HL-60 (cell line): ENCODE data around the gene COX4I1.

Experiments
- DNase-seq, 2 experiments: peaks; one replicate each; pipeline ENCODE4 v3.0.0-alpha.2; 2010 to 2020; ENCODE audit warnings: low read depth in 1 of 2, low spot score in 1 of 2
- H3K27ac ChIP-seq: fragments of 250-450 bp; sonication (Bioruptor Pico); replicated peaks from 2 replicates; pipeline ENCODE4 v1.5.1; 2020; ENCODE audit warnings: mild to moderate bottlenecking, moderate library complexity
- H3K27me3 ChIP-seq: fragments of 250-450 bp; sonication (Bioruptor Pico); 2 replicates; pipeline ENCODE4 v1.5.1; 2021; ENCODE audit warnings: mild to moderate bottlenecking, moderate library complexity; ENCODE audit not compliant: insufficient read depth, poor library complexity, severe bottlenecking
- H3K4me3 ChIP-seq: replicated peaks from 2 replicates; pipeline ENCODE4 v1.5.1; 2011; ENCODE audit warnings: mild to moderate bottlenecking, control low read depth, low read length; ENCODE audit not compliant: insufficient read depth
- GABPA ChIP-seq: IDR thresholded peaks from 2 replicates; pipeline ENCODE4 v1.6.1; 2012; ENCODE audit warnings: low read depth
- POLR2AphosphoS5 ChIP-seq: IDR thresholded peaks from 2 replicates; pipeline ENCODE4 v1.6.1; 2012; ENCODE audit warnings: low read depth
- SPI1 ChIP-seq: IDR thresholded peaks from 2 replicates; pipeline ENCODE4 v1.6.1; 2012; ENCODE audit warnings: low read depth, mild to moderate bottlenecking, borderline replicate concordance
- TF ChIP-seq, protein P1 (sequence below): IDR thresholded peaks from 2 replicates; pipeline ENCODE4 v1.6.1; 2012; ENCODE audit warnings: low read depth; ENCODE audit not compliant: insufficient replicate concordance
- TF ChIP-seq, protein P2 (sequence below): IDR thresholded peaks from one replicate; pipeline ENCODE4 v1.5.1; 2011; ENCODE audit warnings: low read length, control low read depth, inconsistent platforms; ENCODE audit not compliant: insufficient read depth

The COX4I1 gene

DNA sequence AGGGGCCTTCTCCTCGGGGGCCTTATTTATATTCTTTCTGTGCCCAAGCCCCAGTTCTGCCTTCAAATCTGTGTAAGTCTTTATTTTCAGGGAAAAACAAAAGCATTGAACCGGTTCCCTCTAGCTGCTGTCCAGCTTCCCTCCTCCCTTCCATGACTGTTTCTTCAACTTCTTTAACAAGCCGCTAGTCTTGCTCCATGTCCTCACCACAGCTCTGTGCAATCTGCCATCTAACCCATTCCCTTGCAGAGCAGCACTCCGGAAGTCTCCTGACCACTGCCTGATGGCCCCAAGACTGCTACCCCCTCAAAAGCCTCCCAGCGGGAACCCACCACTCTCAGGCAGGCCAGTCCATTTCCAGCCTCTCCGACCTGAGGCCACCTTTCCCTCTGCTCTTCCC, 17.0 kb upstream of the COX4I1 start:
- peak in 1 of 2 experiments; percentile 82 for DNase-seq
- Histone ChIP-seq H3K4me3 (no peak overlapping the region), H3K27ac (peak overlapping the region; percentile 70), H3K27me3 (no peaks in the 10 kb centered on the region)
- TF ChIP-seq, protein P1, sequence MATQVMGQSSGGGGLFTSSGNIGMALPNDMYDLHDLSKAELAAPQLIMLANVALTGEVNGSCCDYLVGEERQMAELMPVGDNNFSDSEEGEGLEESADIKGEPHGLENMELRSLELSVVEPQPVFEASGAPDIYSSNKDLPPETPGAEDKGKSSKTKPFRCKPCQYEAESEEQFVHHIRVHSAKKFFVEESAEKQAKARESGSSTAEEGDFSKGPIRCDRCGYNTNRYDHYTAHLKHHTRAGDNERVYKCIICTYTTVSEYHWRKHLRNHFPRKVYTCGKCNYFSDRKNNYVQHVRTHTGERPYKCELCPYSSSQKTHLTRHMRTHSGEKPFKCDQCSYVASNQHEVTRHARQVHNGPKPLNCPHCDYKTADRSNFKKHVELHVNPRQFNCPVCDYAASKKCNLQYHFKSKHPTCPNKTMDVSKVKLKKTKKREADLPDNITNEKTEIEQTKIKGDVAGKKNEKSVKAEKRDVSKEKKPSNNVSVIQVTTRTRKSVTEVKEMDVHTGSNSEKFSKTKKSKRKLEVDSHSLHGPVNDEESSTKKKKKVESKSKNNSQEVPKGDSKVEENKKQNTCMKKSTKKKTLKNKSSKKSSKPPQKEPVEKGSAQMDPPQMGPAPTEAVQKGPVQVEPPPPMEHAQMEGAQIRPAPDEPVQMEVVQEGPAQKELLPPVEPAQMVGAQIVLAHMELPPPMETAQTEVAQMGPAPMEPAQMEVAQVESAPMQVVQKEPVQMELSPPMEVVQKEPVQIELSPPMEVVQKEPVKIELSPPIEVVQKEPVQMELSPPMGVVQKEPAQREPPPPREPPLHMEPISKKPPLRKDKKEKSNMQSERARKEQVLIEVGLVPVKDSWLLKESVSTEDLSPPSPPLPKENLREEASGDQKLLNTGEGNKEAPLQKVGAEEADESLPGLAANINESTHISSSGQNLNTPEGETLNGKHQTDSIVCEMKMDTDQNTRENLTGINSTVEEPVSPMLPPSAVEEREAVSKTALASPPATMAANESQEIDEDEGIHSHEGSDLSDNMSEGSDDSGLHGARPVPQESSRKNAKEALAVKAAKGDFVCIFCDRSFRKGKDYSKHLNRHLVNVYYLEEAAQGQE, result peak; percentile 85
- TF ChIP-seq SPI1 (no peak; the same call in 1 of the 2 replicates), POLR2AphosphoS5 (peak; percentile 45; the same call in 1 of the 2 replicates), GABPA (no peak)
- TF ChIP-seq, protein P2, sequence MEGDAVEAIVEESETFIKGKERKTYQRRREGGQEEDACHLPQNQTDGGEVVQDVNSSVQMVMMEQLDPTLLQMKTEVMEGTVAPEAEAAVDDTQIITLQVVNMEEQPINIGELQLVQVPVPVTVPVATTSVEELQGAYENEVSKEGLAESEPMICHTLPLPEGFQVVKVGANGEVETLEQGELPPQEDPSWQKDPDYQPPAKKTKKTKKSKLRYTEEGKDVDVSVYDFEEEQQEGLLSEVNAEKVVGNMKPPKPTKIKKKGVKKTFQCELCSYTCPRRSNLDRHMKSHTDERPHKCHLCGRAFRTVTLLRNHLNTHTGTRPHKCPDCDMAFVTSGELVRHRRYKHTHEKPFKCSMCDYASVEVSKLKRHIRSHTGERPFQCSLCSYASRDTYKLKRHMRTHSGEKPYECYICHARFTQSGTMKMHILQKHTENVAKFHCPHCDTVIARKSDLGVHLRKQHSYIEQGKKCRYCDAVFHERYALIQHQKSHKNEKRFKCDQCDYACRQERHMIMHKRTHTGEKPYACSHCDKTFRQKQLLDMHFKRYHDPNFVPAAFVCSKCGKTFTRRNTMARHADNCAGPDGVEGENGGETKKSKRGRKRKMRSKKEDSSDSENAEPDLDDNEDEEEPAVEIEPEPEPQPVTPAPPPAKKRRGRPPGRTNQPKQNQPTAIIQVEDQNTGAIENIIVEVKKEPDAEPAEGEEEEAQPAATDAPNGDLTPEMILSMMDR, result no peak

DNA sequence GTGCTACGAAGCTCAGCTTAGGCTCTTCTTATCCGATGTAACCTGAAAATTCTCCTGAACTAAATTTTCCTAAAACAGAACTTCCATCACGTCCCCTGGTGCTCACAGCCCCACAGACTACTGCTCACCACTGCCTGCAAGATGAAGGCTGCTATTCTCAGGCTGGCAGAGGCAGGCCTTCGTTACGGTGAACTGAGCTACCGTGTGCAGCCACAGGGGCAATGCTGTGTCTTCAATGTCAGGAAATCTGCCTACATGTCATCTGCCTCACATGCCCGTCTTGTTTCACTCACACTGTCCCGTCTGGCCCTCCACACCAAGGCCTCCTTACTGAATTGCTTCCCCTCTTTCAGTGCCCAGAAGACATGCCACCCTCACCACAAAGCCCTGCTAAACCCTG, 16.1 kb upstream of the COX4I1 start:
- Histone ChIP-seq H3K4me3 (no peak overlapping the region), H3K27ac (peak overlapping the region; percentile 70; the same call in 1 of the 2 replicates), H3K27me3 (no peaks in the 10 kb centered on the region)
- TF ChIP-seq, protein P2, result no peak
- TF ChIP-seq SPI1 (no peak), GABPA (no peak), POLR2AphosphoS5 (no peak)
- TF ChIP-seq, protein P1, result no peak
- no peak for DNase-seq

DNA sequence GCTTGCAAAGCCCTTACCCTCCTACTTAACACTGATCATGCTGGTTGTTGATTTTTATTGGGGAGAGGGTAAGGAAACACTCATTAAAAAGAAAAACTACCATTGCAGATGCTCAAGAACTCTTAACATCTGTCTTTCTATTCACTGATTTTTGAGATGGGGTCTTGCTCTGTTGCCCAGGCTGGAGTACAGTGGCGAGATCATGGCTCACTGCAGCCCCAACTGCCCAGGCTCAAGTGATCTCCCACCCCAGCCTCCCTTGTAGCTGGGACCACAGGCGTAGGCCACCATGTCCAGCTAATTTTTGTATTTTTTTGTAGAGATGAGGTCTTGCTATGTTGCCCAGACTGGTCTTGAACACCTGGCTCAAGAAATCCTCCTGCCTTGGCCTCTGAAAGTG, 14.7 kb upstream of the COX4I1 start:
- Histone ChIP-seq H3K27me3 (no peaks in the 10 kb centered on the region), H3K27ac (no peak overlapping the region), H3K4me3 (no peak overlapping the region)
- no peak for TF ChIP-seq POLR2AphosphoS5
- TF ChIP-seq GABPA, result no peak
- TF ChIP-seq, protein P2, result no peak
- TF ChIP-seq, protein P1, result no peak
- no peak for TF ChIP-seq SPI1
- no peak for DNase-seq
